NCI-H2196 treated with DMSO at 0.1 percent for 48 hours (cell line): ENCODE results near the gene TULP4.
"Not testable (repeated sequence)": the region's sequence is repeated elsewhere in the genome, so short reads cannot be mapped to it uniquely, and the experiment has no call there.

Source experiments
- DNase-seq: peaks from one replicate; lab custom pipeline; 2025; ENCODE audit not compliant: unreplicated experiment; lab: John Stamatoyannopoulos, UW

The TULP4 gene

DNA sequence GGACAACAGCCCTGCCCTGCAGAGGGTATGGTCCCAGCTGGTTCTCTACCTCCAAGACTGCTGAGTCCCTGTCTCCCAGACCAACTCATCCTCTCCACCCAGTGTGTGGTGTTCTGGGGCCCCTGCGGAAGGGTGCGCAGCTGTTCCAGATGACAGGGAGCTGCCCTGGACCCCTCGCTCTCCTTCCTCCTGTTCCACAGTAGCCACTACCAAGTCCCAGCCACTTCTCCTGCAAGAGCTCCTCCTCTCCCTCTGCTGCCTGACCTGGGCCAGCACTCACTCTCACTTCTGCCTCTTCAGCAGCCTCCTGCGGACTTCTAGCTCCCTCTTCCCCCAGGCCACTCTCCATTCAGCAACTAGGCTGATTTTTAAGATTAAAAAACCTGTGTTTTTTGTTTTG is 207.5 kb downstream of the TULP4 start:
- DNase-seq, result no peak

DNA sequence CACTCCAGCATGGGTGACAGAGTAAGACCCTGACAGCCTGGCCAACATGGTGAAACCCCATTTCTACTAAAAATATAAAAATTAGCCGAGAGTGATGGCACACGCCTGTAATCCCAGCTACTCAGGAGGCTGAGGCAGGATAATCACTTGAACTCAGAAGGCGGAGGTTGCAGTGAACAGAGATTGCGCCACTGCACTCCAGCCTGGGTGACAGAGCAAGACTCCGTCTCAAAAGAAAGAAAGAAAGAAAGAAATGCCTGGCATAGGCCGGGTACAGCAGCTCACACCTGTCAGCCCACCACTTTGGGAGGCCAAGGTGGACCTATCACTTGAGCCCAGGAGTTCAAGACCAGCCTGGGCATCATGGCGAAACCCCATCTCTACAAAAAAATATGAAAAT is 208.7 kb downstream of the TULP4 start:
- DNase-seq, result not testable (repeated sequence)

DNA sequence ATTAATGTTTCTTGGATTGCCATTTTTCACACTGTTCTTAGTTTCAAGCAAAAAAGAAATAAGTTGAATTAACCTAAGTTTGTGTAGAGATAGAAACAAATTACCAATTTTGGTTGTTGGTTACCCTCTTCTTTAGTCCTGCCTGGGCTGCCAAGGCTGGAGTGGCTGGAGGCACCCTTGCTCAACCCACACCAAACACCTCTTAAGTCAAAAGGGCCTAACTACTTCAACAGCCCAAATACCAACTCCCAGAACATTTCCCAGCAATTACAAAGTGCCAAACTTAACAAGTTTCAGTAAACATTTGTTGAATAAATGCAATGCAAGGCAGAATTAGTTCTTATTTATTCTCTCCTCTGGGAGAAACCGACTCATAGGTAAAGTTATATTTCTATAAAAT is 209.5 kb downstream of the TULP4 start:
- DNase-seq, result no peak

DNA sequence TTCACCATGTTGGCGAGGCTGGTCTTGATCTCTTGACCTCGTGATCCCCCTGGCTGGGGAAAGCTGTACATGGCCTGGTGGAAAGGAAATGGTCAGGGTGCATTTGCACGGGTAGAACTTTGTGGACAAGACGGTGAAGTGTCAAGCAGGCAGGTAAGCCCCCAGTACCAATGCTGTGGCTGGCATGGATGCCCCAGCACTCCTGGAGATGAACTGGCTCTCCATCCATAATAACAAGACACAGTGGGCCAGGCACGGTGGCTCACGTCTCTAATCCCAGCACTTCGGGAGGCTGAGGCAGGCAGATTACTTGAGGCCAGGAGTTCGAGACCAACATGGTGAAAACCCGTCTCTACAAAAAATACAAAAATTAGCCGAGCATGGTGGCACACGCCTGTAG is 210.4 kb downstream of the TULP4 start:
- DNase-seq, result no peak

DNA sequence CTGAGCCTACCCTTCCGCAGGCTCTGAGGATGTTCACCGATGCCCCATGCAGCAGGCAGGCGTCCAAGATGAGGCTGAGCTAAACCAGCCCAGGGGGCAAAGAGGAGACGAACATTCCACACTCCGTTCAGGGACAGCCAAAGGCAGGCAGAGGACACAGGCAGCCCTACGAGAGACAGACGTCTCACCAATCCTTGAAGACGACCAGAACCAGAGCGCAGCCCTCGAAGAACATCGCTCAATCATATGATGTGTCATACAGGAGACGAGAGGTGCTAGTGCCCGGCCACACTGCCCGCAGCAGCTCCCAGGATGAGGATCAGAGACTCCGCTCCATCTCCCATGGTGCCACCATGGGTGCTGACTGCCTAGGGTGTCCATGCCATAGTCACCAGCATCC is 212.0 kb downstream of the TULP4 start:
- DNase-seq, result no peak

DNA sequence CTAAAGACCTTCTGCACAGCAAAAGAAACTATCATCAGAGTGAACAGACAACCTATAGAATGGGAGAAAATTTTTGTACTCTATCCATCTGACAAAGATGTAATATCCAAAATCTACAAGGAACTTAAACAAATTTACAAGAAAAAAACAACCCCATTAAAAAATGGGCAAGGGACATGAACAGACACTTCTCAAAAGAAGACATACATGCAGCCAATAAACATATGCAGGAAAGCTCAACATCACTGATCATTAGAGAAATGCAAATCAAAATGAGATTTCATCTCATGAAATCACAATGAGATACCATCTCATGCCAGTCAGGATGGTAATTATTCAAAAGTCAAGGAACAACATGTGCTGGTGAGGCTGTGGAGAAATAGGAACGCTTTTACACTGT is 215.6 kb downstream of the TULP4 start:
- not testable (repeated sequence) for DNase-seq

DNA sequence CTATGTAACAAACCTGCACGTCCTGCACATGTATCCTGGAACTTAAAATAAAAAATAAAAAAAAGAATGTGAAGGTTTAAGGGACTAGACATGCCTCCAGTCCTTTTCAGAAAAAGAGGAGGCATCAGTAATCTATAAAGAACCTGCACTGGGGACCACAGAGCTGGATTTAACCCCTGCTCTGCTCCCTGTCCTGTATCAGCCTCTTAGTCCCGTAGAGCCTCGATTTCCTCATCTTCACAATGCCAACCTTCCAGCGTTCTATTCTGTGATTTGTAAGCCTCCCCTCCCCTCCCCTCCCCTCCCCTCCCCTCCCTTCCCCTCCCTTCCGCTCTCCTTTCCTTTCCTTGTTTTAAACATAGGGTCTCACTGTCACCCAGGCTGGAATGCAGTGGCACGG is 216.6 kb downstream of the TULP4 start:
- no peak for DNase-seq

DNA sequence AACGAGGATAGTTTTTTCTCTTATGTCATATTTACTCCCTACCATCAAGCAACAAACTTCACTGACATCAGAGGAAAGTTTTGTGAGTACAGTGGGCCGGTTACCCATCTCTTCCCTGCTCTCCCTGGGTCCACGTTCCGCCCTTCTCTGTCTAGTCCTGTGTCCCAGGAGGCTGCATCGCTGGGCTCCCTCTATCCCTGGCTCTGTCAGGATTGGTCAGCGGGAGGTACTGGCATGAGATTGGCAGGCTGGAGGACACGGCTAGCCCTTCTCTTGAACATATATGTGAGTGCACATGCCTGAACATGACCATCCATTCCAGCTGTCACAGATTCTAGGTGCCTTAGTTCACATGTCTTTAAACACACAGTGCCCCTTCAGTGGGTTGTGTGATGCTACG is 217.4 kb downstream of the TULP4 start:
- no peak for DNase-seq

DNA sequence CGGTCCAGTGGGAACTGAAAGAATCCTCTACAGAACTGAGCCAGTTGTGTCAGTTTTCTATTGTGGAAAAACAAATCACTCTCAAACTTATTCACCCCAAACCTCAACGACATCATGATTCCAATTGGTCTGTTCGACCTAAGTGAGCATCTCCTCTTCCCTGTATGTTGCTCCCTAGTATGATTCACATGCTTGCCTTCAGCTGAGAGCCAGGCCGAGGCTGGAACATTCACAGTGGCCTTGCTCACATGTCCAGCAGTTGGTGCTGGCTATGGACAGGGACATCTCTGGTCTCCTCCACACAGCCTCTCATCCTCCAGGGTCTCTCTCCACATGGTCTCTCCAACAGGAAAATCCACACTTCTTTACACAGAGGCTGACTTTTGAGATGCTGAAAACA is 219.3 kb downstream of the TULP4 start:
- DNase-seq, result no peak

DNA sequence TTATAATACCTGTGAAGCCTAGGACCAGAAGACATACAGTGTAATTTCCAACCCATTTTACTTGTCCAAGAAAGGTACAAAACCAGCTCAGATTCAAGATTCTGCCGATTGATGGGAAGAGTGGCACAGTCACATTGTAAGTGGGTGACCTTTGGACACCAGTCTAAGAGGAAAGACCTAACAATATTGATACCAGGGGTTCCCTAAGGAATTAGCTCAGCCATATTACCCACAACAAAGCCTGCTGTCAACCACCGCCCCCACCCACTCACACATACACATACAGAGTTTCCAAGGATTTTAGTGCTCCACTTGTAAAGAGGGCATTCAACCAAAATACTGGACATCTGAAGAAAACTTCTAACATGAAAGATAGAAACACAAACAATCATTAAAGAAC is 219.7 kb downstream of the TULP4 start:
- DNase-seq, result no peak

DNA sequence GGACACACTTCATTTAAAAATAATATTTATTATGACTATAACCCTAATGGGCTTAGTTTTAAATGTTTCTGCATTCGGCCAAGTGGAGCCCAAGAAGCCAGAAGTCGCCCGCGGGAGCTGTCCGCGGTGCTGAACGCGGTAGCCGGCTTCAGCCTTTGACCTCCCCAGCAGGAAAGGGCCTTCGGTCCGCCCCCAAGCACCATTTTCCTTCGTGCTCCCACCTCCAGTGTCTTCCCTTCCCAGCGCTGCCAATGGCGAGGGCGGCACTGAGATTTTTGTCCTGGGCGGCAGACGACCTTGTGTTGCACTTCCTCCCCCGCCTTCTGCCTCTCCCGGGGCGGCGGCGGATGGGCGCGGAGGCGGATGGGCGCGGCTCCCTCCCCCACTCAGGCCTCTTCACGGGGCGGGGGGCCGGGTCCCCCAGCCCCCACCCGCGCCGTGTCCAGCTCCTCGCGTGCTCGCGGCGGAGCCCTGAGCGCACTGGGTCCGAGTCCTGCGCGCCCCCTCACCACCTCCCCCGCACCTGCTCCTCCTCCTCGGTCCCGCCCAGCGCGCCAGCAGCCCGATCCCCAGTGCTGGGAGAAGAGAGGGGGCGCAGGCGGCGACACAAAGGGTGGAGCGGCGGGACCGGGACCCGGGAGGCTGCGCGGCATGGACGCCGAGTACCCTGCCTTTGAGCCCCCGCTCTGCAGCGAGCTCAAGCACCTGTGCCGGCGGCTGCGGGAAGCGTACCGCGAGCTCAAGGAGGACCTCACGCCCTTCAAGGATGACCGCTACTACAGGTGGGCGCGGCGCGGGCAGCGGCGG is 224.0 kb downstream of the TULP4 start:
- DNase-seq, result peak; percentile 20

DNA sequence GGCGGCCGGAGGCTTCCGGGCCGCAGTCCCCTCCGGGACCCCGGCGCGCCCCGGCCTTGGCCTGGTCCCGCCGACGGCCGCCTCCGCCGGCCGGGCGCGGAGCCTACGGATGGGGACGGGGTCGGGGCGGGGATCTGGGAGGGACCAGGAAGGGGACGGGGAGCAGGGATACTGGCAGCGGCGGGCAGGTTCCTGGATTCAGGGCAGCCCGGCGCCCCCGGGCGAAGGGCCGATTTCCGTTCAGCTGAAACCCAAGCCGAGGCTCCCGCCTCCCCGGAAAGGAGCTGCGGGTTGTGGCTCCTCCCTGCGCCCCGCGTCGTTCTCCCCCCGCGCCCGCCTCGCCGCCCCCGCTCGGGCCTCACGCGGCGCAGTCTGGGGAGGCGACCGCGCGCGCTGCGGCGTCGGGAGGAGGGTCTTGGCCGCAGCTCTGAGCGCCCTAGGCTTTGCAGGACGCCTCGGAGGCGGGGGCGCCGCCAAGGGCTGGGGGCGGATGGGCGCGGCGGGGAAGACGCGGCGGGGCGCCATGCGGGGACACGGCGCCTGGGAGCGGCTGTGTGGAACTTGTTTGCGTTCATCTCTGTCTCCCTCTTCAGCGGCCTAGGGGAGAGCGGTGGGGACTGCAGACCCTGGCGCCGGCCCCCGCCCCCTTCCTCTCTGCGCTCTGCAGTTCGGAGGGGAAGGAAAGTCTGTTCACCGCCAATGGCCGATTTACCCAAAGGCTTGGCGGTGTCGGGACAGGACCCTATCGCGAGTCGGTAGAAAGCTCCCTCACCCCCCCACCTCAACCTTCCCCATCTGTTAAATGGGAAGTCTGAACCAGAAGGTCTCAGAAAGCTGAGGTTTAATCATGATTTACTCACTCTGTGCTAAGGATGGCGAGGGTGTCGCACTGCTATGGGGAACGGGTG is 224.9 kb downstream of the TULP4 start:
- DNase-seq, result peak; percentile 49

DNA sequence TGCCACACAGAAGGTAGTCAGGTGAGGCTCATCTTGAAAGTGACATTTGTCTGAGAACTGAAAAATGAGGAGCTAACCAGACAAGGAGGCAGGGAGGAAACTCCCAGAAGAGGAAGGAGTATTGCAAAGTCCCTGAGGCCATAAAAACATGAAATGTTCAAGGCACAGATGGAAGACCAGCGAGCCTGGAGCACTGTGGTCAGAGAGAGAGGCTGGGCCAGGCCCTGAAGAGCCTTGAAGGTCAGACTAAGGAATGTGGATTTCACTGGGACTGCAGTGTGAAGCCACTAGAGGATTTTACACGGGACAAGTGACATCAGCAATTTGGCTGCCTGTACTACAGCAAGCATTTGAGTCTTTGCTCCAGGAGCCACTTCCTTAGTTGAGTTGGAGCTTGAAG is 226.5 kb downstream of the TULP4 start:
- no peak for DNase-seq

DNA sequence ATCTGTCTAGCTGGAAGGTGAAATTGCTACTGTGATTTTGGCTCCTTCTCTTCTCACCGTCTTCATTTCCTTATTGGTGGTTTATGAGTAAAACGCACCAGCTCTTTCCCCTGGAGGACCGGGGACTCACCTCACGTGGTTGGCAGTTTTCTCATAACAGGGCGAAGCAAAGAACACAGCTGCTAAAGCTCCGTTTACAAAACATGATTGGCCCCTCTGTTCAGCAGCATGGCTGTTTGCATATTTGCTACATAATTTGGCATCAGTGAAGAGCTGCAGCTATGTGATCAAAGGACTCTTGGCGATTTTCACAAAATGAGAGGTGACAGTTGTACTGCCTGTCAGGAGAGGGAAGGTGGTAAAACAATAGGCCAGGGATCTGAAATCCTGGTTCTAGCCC is 227.1 kb downstream of the TULP4 start:
- DNase-seq, result no peak

DNA sequence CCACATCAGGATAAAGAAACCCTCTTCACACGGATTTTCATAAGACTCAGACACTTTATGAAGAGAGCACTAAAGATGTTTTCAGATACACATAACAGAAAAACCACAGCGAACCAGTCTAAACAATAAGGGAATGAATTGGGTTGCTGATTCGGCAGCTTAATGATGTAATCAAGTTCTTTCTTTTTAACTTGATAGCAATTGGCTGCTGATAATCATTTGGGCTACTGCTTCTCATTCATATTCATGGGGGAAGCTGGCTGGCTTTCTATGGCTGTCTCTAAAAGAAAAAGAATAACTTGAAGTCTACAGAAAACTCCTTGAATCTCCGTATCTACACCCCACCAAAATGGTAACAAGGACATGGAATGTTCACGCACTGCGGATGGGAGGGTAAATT is 227.6 kb downstream of the TULP4 start:
- DNase-seq, result no peak

DNA sequence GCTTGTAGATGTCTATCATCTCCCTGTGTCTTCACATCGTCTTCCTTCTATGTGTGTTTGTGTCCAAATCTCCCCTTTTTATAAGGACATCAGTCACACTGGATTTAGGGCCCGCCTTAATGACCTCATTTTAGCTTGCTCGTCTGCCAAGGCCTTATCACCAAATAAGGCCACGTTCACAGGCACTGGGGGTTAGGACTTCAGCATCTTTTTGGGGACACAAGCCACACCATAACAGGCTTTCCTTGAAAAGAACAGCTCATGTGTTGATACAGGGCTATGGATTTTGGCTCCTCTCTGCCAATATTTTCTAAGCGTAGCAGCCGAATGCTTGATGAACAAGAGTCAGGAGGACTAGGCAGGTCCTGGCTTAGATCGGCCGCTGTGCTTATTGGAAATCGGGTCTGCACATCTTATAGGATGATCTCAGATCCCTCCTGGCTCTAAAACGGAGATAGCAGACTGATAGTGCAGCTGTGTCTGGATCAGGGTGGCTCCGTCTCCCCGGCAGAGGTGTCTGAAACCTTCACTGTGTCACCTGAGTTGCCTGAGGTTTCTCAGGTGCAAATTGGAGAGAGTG is 231.4 kb downstream of the TULP4 start:
- DNase-seq, result no peak

DNA sequence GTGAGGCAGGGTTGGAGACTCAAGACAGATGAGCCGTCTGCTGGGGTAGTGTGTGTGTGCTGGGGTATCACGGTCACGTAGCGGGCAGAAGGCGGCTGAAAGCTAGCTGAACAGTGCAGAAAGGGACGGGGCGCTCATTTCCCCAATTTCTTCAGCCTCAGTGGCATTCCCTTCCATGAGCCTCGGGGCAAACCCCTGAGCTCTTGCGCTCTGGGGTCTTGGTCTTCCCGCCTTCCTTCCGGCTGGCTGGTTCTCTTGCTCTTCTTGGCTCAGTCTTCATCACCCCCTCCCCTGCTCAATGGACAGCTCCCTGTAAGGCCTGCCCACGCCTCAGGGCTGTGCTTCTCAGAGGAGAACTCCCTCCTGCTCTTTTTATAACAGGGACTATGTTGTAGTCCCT is 232.2 kb downstream of the TULP4 start:
- no peak for DNase-seq

DNA sequence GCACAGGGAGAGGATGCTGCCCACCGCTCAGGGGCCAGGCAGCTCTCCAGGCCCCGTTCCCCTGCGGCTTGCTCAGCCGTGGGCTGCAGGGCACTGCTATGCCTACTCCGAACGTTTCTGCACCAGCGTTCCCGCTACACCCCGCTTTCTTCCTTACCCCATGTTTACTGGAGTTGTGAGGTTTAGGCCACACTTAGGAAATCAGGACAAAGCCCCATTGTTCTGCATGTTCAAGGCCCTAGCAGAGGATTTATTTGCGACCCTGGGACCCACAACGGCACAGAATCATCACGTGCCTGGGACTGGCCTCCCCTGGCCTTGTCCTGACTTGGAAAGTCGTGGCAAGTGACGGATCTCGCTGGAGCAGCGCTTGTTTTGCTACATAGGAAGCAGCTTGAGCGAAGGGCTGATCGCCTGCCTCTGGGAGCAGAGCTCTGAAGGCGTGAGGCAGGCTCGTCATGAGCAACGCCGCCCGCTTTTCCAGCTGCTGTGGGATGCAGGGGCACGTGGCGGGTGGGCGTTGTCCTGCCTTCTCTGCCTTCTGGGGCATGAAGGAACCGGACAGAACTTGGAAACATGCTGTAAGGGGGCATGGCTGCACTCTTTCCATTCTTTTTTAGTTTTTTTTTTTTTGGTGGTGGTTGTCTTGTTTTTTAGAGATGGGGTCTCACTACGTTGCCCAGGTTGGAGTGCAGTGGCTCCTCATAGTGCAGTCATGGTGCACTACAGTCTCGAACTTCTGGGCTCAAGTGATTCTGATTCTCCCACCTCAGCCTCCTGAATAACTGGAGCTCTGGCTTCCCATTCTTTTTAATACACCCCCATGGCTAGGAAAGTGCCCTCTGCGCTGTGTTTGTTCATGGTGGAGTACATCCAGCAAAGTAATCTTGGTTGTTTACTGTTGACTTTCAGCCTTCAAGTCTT is 233.0 kb downstream of the TULP4 start:
- DNase-seq, result no peak

DNA sequence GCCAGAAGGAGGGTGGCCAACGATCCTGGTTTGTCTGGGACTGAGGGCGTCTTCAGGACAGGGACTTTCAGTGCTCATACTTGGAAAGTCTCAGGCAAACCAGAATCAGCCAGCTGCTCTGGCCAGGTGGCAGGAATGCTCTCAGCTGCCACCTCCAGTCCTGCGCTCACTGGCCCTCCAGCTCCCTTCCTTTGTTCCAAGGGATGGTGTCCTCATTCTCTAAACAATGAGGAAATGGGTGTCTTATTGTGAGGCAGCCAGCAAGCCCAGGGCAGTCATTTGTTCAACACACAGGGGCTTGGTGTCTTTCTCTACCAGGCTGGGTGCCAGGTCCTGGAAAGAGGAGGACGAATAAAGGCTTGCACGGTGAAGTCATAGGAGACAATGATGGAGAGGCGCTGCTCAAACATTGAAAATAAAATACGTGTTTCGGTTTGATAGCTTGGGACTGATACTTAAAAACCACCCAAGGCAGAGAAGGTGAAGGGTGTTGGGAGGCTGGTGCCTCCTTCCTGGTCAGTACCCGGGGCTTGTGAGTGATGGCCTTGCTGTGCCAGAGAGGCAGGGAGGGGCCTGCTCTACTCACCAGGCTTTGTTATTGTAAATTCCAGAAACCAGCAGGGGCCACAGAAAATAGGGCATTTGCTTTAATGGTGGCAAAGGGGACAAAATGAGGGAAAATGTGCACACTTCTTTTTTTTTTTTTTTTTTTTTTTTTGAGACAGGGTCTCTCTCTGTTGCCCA is 236.3 kb downstream of the TULP4 start:
- DNase-seq, result peak; percentile 78
